MM.1S (cell line): ENCODE results near the gene CHSY3.

Experiments
- EZH2 ChIP-seq: fragments of 300-600 bp; sonication (generic); optimal IDR thresholded peaks from 2 replicates; pipeline ENCODE3; 2017; ENCODE audit warnings: low read depth, mild to moderate bottlenecking, antibody characterized with exemption, low read length, mixed read lengths
- EZH2phosphoT487 ChIP-seq: fragments of 300-600 bp; sonication (generic); IDR thresholded peaks from 2 replicates; pipeline ENCODE4 v1.6.1; 2018; ENCODE audit warnings: antibody characterized with exemption, low read length
- TF ChIP-seq, protein P1 (sequence below): fragments of 300-600 bp; sonication (generic); IDR thresholded peaks from 2 replicates; pipeline ENCODE4 v1.5.1; 2016; ENCODE audit warnings: antibody characterized with exemption, low read length, mixed read lengths

DNA sequence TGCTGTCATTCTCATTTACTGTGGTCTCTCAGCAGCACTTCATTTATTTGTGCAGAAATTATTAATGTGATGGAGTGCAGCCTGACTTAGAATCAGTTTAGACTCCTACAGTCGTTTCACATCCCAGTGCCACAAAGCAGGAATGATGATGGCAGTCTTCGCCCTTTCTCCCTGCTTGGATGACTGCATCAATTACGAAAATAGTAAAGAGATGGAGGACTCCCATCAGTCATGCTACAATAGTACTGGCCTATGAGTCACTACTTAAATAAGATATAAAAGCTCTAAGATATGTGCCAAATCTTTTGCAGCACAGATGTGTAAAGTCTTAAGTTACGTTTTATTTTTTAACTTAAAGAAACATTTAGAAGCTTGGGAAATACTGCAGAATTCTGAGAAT lies 263.9 kb downstream of the CHSY3 start:
- TF ChIP-seq, protein P1, sequence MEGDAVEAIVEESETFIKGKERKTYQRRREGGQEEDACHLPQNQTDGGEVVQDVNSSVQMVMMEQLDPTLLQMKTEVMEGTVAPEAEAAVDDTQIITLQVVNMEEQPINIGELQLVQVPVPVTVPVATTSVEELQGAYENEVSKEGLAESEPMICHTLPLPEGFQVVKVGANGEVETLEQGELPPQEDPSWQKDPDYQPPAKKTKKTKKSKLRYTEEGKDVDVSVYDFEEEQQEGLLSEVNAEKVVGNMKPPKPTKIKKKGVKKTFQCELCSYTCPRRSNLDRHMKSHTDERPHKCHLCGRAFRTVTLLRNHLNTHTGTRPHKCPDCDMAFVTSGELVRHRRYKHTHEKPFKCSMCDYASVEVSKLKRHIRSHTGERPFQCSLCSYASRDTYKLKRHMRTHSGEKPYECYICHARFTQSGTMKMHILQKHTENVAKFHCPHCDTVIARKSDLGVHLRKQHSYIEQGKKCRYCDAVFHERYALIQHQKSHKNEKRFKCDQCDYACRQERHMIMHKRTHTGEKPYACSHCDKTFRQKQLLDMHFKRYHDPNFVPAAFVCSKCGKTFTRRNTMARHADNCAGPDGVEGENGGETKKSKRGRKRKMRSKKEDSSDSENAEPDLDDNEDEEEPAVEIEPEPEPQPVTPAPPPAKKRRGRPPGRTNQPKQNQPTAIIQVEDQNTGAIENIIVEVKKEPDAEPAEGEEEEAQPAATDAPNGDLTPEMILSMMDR = no peak
- TF ChIP-seq EZH2 (no peak), EZH2phosphoT487 (no peak)
